ENCODE data around the gene HOXA6. TPM values are rescaled to one million over a fixed set of nuclear protein-coding genes. Genes with fewer than 3 reads are reported as not detected.

HOXA6 gene
- total and polyA plus RNA-seq, 11 donors = not detected

- intact Hi-C loops (cut with DNase I) = loop anchor here in 5 of 10 donors (10.0 kb wide), 3 partner anchors 1065 to 1285 kb away; no protein-coding TSS in a partner anchor
- TF ChIP-seq POLR2A (IDR thresholded peaks at IDR 0.05) (no peak), CTCF (IDR thresholded peaks at IDR 0.05) (no peak)
- DNase-seq (peak in 2 of 5 donors; percentile 5 to 61), ATAC-seq (no peak)
- H3K4me1 ChIP-seq = peaks cover under 1 to 56% (median 23%) of the 10 kb centered on the region in 12 donors
- H3K9me3 ChIP-seq = no peaks in the 10 kb centered on the region
- peak overlapping the region in 2 of 12 donors; percentile 33 to 38 for H3K4me3 ChIP-seq
- 27 to 51% (median 37%) methylated on average over 13 of the region's 13 CpGs for WGBS, 4 donors
- H3K27ac ChIP-seq = peak overlapping the region in 1 of 12 donors; percentile 92
- H3K36me3 ChIP-seq = no peaks in the 10 kb centered on the region
- H3K27me3 ChIP-seq = peaks cover 89 to 100% (median 99%) of the 10 kb centered on the region in 9 donors
Observed at GRCh38 chr7:27149842-27150567, 2.4 kb upstream of the HOXA6 start.

GRCh38 chr7:27148756-27149641 lies 1.4 kb upstream of the HOXA6 start:
- Histone ChIP-seq H3K9me3 (no peaks in the 10 kb centered on the region), H3K36me3 (no peaks in the 10 kb centered on the region), H3K27me3 (peaks cover 88 to 100% (median 99%) of the 10 kb centered on the region in 9 donors), H3K4me1 (peaks cover 0 to 56% (median 20%) of the 10 kb centered on the region in 12 donors), H3K4me3 (no peak overlapping the region), H3K27ac (peak overlapping the region in 1 of 12 donors; percentile 76)
- intact Hi-C loops (cut with DNase I) = no loop called here
- no peak for ATAC-seq
- 15 to 40% (median 31%) methylated on average over 28 to 30 of the region's 30 CpGs for WGBS, 4 donors
- TF ChIP-seq CTCF (IDR thresholded peaks at IDR 0.05) (no peak), POLR2A (IDR thresholded peaks at IDR 0.05) (no peak)
- peak in 1 of 5 donors; percentile 37 for DNase-seq

DNA sequence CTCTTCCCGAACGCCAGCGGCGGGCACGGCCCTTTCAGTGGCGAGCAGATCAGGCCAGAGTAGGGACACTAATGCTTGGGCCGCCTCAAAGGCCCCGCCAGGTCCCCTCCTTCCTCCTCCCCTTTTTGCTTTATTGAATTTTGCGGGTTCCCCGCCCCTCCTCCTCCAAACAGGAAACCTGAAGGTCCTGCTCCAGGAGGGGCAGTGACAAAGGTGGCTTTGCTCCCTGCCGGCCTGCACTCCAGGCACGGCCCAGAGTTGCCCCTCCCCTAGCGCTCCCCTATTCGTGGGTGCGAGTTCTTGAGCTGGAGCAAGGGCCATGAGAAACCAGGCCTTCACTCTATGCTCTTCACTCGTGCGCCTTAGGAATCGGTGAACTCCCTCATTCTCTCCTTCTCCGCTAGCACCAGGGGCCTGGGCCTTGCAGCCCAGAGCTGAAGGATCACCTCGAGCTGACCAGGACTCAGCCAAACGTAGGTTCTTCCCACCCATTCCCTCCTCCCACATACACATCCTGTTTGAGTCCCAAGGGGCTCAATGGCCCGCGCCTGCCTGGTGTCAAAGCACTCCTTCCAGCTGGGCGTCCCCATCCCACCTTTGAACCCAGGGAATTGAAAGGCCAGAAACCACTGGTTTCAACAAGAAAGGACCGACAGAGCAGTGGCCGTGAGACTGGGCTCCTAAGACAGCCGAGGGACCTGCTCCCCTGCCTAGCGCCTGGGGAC lies 619 bp upstream of the HOXA6 start:
- WGBS, 4 donors = 7 to 17% (median 12%) methylated on average over 20 to 28 of the region's 28 CpGs
- no peak for ATAC-seq
- Histone ChIP-seq H3K27ac (peak overlapping the region in 1 of 12 donors; percentile 76), H3K4me3 (peak overlapping the region in 10 of 12 donors; percentile 17 to 48 (median 30)), H3K9me3 (no peaks in the 10 kb centered on the region), H3K27me3 (peaks cover 88 to 100% (median 99%) of the 10 kb centered on the region in 9 donors), H3K36me3 (no peaks in the 10 kb centered on the region), H3K4me1 (peaks cover 0 to 64% (median 20%) of the 10 kb centered on the region in 12 donors)
- DNase-seq = peak in 1 of 5 donors; percentile 51
- intact Hi-C loops (cut with DNase I) = no loop called here
- TF ChIP-seq CTCF (IDR thresholded peaks at IDR 0.05) (no peak), POLR2A (IDR thresholded peaks at IDR 0.05) (no peak)

Measured in heart left ventricle (tissue), 16 donors.